Left renal pelvis (tissue), 4 donors: ENCODE results near the gene PSAPL1. TPM values are rescaled to one million over a fixed set of nuclear protein-coding genes. Genes with fewer than 3 reads are reported as not detected.

Source experiments
- DNase-seq, 4 donors: peaks; one replicate each; pipeline ENCODE4 v3.0.0-alpha.2; 2013; ENCODE audit warnings: low read depth in 4 of 4, low spot score in 3 of 4
- polyA plus RNA-seq, 4 donors: library from polyadenylated mRNA; unstranded; fragments of 120-200 nt; gene quantifications; one replicate each; pipeline ENCODE4 v1.2.1, GENCODE V29; 2013; ENCODE audit not compliant: insufficient read length in 4 of 4

Gene PSAPL1
- polyA plus RNA-seq, 4 donors, result not detected

DNA sequence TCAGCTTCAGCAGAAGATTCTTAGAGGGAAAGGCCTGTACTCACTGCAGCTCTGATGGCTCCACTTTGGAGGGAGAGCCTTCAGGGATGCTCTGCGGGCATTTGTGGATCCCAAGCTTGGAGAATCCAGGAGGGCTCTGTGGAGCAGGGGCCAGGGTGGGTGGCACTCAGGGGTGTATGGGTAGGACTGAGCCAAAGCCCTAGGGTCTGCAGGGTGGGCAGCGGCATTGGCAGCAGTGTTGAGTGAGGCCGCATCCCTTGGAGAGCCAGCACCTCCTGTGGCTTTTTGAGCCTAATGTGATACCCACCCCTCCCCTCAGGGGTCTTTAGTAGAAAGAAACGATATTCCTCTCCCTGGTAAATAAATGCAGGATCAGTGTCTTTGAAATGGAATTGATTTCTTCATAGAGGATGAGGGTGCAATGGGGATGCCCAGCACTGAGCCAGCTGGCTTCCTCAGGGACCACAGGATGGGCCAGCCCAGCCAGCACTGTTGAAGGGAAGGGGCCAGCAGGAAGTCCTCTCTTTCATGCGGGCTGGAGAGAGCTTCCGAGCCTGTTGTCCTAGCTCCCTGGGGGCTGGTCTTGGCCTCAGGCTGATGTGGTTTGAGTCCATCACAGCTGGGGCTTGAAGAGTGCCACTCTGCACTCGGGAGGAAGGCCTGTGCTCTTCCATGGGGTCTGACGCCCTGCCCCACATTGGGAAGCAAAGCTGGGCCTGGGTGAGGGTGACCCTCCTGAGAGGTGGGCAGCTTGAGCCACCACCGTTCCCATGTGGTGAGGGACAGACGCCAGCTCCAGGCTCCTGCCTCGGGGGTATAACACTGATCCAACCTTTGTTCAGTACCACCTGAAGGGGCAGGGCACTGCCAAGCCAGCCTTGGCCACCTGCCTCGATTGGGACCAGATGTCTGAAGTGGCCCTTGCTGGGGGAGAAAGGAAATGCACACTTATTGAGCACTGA is 49.5 kb downstream of the PSAPL1 start:
- no peak for DNase-seq

DNA sequence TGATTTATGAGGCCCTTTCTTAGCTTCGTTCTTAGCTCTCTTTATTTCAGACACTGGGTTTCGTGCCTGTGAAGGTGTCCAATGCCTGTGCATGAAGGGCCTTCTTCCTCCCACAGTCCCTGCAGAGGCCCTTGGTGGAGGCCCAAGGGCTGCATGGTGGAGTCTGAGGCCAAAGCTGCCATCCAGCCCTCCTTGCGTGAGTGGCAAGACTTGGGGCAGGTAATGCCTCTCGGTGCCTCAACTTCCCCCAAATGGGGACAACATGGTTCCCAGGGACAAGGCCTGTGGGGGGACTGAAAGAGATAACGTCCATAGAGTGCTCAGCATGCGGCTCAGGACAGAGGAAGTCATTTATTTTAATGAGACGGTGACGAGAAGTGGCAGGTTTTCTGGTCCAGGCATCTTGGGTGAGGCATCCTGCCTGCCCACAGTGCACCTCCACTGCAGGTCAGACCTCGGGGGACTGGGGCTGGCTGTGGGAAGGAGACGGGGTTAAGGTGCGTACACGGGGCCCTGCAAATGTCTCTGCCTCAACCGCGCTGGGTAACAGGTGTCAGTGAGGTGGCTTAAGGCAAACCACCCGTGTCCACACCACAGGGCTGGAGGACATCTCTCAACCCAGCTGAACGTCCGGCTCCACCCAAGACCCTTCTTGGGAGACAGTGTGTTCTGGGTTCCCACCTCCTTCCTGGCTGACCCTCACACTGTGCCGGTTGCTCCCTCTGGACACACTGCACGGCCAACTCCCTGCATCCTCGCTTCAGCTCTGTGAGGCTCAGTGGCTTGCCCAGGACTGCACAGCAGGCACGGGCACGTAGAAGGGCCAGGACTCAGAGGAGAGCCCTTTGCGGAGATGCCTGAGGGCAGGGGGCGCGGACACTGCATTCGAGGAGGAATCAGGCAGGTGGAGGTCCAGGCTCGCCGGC is 50.5 kb downstream of the PSAPL1 start:
- DNase-seq, result no peak

DNA sequence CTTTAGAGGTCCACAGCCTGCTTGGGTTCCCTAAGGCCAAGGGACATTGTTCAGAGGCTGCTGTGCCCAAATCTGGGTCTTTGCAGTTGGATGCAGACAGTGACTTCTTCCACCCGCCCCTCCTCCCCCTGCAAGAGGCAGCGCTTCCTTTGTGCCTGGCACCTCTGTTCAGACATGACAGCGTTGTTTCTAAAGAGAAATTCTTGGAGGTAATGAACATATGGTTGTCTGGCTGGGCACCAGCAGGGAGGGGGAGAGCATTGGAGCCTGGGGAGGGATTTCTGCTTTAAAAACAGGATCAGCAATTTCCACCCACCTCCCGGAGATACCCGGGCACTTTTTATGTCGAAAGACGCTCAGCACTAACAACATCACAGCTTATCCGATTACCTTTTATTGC is 51.5 kb downstream of the PSAPL1 start:
- no peak for DNase-seq

DNA sequence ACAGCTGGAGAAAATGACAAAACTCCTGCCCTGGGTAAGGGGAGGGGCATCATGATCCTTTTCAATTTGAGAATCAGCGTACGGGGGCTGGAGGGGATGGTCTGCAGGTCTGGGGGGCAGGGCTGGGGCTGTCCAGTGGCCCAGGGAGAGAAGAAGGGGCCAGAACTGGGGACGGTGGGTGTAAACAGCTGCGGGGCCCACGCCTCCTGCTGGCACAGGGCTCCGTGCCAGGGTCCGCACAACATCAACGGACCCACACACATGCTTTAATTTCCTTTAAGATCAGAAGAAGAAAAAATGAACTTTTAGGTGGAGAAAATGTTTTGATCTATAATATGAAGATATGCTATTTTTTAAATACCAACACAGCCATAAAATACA is 52.1 kb downstream of the PSAPL1 start:
- DNase-seq, result no peak

DNA sequence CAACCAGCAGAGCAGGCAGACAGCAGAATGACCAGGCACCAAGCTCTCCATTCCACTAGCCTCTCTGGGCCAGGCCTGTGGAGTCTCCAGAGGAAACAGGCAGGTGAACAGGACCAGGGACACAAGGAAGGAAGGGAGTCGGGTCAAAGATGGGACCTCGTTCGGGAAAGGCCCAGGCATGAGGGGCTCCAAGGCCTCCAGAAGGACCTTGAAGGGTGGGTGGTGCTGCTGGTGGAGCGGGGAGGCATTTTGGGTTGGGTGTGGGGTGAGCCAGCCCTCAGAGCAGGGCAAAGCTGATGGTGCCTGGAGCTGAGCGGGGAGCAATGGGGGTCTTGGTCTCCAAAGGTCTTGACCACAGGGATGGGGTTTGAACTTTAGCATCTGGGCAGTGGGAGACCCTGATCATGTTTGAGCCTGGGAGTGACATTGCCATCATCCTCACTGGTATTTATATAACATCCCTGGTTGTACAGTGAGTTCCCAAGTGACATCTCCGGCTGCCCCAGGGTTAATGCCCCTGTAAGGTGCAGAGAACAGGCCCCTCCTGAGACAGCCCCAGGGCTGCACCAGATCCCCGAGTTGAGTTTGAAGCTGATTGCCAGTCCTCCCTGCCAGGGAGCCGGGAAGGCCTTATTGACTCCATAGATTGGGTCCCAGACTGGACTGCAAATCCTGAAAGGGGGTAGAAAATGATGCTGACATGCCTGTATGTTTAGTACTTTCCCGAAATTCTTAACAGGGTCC is 52.7 kb downstream of the PSAPL1 start:
- no peak for DNase-seq

DNA sequence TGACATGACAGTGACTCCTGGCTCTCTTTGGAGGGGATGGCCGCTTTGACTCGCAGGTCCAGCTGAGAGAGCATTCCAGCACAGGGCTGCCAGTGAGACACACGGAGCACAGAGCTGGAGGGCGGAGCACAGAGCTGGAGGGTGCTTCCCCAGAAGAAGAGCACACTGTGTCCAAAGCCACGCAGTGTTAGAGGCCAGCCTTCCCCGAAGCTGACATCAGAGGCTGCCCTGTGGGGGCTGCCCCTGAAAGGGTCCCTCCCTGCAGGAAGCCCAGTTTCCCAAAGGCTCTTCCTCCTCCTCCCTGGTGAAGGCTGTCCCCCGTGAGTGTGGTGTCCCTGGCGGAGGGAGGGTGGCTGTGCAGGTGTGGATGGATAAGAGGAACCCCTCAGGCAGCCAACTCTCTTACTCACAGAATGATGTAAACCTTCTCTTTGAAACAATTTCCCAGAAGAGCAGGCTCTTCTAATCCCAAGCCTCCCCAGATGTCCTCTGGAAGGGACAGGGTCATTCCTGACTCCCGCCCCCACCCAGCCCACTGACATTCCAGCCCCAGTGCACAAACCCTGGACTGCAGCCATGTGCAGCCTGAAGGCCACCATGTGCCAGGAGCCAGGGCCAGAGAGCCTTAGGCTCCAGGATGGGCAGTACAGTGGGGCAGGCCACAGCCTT is 53.4 kb downstream of the PSAPL1 start:
- no peak for DNase-seq

Other genes with a start within 250 kb of the PSAPL1 start
- gene SORCS2, start 242.4 kb downstream of the PSAPL1 start, polyA plus RNA-seq, result 10 to 100 TPM in 1 of 4 donors, 1 to 10 TPM in 3; 5.8 to 64.8 (median 8.9) TPM